ENCODE results near the gene MRPL50.

- TF ChIP-seq EZH2 (optimal IDR thresholded peaks at IDR 0.05; ENCODE audit: low read depth, low read length) (no peak), CTCF (IDR thresholded peaks at IDR 0.05; ENCODE audit: low read length) (no peak)
These were observed 33.8 kb upstream of the MRPL50 start for GRCh38 chr9:101432171-101432570.
